DOHH2 (cell line): Measurements from ENCODE around the gene NDFIP1.

Experiments used
- H3F3A ChIP-seq: fragments of 200-600 bp; sonication (generic), shearing (Covaris generic); 2 replicates; pipeline ENCODE4 v1.6.0; 2016; ENCODE audit warnings: antibody characterized with exemption, mild to moderate bottlenecking; ENCODE audit not compliant: control insufficient read depth, insufficient read depth
- H3K27ac ChIP-seq: fragments of 200-600 bp; sonication (generic); 2 replicates; pipeline ENCODE4 v1.5.1; 2014; ENCODE audit warnings: low read depth, mild to moderate bottlenecking, low read length, moderate library complexity
- H3K27me3 ChIP-seq: fragments of 200-600 bp; sonication (generic); 2 replicates; pipeline ENCODE4 v1.6.1; 2014; ENCODE audit warnings: mild to moderate bottlenecking, low read length, mixed read lengths; ENCODE audit not compliant: control insufficient read depth
- H3K36me3 ChIP-seq: fragments of 200-600 bp; sonication (generic); 2 replicates; pipeline ENCODE4 v1.6.1; 2014; ENCODE audit warnings: mild to moderate bottlenecking, low read length, moderate library complexity, mixed read lengths; ENCODE audit not compliant: control insufficient read depth
- H3K4me1 ChIP-seq: fragments of 200-600 bp; sonication (generic); 2 replicates; pipeline ENCODE4 v1.6.1; 2014; ENCODE audit warnings: mild to moderate bottlenecking, low read length, mixed read lengths; ENCODE audit not compliant: control insufficient read depth
- H3K4me2 ChIP-seq: fragments of 200-600 bp; sonication (generic); 2 replicates; pipeline ENCODE4 v1.6.0; 2014; ENCODE audit warnings: mild to moderate bottlenecking, low read length, moderate library complexity
- H3K4me3 ChIP-seq: fragments of 200-600 bp; sonication (generic); 2 replicates; pipeline ENCODE4 v1.5.1; 2014; ENCODE audit warnings: mild to moderate bottlenecking, low read length, mixed read lengths
- H3K79me2 ChIP-seq: fragments of 200-600 bp; sonication (generic); 2 replicates; pipeline ENCODE4 v1.6.1; 2014; ENCODE audit warnings: mild to moderate bottlenecking, low read length, mixed read lengths; ENCODE audit not compliant: control insufficient read depth
- H3K9me2 ChIP-seq: fragments of 200-600 bp; sonication (generic); replicated peaks from 2 replicates; pipeline ENCODE4 v1.6.1; 2014; ENCODE audit warnings: mild to moderate bottlenecking, low read length, mixed read lengths; ENCODE audit not compliant: control insufficient read depth
- H3K9me3 ChIP-seq: fragments of 200-600 bp; sonication (generic); 2 replicates; pipeline ENCODE4 v1.6.1; 2014; ENCODE audit warnings: antibody characterized with exemption, low read length, mixed read lengths; ENCODE audit not compliant: control insufficient read depth, insufficient read depth
- H4K20me1 ChIP-seq: fragments of 200-600 bp; sonication (generic); 2 replicates; pipeline ENCODE4 v1.6.0; 2014; ENCODE audit warnings: low read depth, mild to moderate bottlenecking, antibody characterized with exemption, low read length, moderate library complexity; ENCODE audit not compliant: control insufficient read depth, insufficient read depth
- EZH2phosphoT487 ChIP-seq: fragments of 200-600 bp; sonication (generic); IDR thresholded peaks from 2 replicates; pipeline ENCODE4 v1.6.1; 2017; ENCODE audit warnings: borderline replicate concordance, mild to moderate bottlenecking, antibody characterized with exemption, low read length, moderate library complexity, mixed read lengths
- TF ChIP-seq, protein P1 (sequence below): fragments of 200-600 bp; sonication (generic); IDR thresholded peaks from one replicate; pipeline ENCODE4 v1.5.1; 2014; ENCODE audit warnings: antibody characterized with exemption, mild to moderate bottlenecking, low read depth, low read length; ENCODE audit not compliant: poor library complexity, severe bottlenecking

NDFIP1 gene

DNA sequence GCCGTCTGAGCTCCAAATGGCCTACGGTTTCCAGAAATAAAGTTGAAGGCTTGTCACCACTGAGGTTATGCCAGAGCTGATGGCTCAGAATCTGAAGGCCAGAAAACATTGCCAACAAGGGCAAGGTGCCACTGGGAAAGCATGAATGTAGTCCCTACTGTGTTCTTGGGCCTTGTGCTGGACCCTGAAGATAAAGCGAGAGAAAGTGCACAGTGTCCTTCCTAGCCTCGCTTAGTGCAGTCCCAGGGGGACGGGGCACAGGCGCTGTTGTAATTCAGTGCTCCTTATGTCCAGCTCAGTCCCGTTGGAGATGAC lies 84.5 kb downstream of the NDFIP1 start:
- no peak for TF ChIP-seq EZH2phosphoT487
- TF ChIP-seq, protein P1, sequence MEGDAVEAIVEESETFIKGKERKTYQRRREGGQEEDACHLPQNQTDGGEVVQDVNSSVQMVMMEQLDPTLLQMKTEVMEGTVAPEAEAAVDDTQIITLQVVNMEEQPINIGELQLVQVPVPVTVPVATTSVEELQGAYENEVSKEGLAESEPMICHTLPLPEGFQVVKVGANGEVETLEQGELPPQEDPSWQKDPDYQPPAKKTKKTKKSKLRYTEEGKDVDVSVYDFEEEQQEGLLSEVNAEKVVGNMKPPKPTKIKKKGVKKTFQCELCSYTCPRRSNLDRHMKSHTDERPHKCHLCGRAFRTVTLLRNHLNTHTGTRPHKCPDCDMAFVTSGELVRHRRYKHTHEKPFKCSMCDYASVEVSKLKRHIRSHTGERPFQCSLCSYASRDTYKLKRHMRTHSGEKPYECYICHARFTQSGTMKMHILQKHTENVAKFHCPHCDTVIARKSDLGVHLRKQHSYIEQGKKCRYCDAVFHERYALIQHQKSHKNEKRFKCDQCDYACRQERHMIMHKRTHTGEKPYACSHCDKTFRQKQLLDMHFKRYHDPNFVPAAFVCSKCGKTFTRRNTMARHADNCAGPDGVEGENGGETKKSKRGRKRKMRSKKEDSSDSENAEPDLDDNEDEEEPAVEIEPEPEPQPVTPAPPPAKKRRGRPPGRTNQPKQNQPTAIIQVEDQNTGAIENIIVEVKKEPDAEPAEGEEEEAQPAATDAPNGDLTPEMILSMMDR = no peak
- Histone ChIP-seq H4K20me1 (no peaks in the 10 kb centered on the region), H3F3A (no peaks in the 10 kb centered on the region), H3K4me3 (no peak overlapping the region), H3K36me3 (no peaks in the 10 kb centered on the region), H3K79me2 (no peaks in the 10 kb centered on the region), H3K27me3 (no peaks in the 10 kb centered on the region), H3K4me1 (no peaks in the 10 kb centered on the region), H3K9me3 (no peaks in the 10 kb centered on the region), H3K4me2 (no peak overlapping the region), H3K27ac (no peak overlapping the region), H3K9me2 (no peaks in the 10 kb centered on the region)

DNA sequence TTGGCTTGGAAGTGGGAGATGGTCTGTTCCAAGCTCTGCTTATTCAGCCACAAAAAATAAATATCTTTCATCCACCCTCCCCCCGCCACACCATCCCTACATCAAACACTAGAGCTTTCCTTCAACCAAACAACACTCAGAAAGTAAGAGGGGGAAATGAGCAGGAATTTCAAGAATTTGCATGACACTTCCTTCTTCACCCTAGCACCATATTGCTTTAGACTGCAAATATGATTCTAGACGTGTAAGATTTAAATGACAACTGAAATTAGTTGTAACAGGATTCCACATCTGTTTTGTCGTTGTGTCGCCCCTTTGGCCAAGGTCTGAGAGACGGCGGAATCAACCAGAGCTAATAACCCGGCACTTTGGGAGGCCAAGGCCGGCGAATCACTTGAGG lies 88.5 kb downstream of the NDFIP1 start:
- H3K9me3 ChIP-seq = no peaks in the 10 kb centered on the region
- H3K79me2 ChIP-seq = no peaks in the 10 kb centered on the region
- no peaks in the 10 kb centered on the region for H3K9me2 ChIP-seq
- no peak overlapping the region for H3K4me2 ChIP-seq
- no peak overlapping the region for H3K4me3 ChIP-seq
- H3K4me1 ChIP-seq = no peaks in the 10 kb centered on the region
- no peak for TF ChIP-seq EZH2phosphoT487
- TF ChIP-seq, protein P1 = no peak
- H4K20me1 ChIP-seq = no peaks in the 10 kb centered on the region
- no peak overlapping the region for H3K27ac ChIP-seq
- H3F3A ChIP-seq = no peaks in the 10 kb centered on the region
- peaks cover 3% of the 10 kb centered on the region; the same call in 1 of the 2 replicates for H3K27me3 ChIP-seq
- H3K36me3 ChIP-seq = no peaks in the 10 kb centered on the region

DNA sequence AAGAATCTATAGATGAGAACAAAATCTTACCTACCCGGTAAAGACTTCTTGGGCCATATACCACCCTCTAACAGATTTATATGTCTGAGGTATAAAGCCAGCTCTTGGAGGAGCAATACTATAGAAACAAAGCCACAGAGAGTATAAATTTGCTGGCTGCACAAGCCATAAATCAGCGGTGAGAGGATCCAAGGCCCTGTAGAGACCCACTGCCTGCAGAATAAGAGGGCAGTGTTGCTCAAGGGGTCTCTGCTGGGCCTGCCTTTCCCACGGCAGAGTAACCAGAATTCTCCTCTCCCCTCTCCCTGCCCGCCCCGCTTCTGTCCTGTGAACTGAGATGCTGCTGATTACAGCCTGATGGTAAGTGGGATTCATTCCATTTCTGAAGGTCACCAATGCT lies 89.2 kb downstream of the NDFIP1 start:
- no peaks in the 10 kb centered on the region for H3F3A ChIP-seq
- no peak overlapping the region for H3K4me3 ChIP-seq
- no peaks in the 10 kb centered on the region for H3K9me2 ChIP-seq
- H3K9me3 ChIP-seq = no peaks in the 10 kb centered on the region
- H3K79me2 ChIP-seq = no peaks in the 10 kb centered on the region
- peaks cover 3% of the 10 kb centered on the region; the same call in 1 of the 2 replicates for H3K27me3 ChIP-seq
- no peaks in the 10 kb centered on the region for H3K36me3 ChIP-seq
- H4K20me1 ChIP-seq = no peaks in the 10 kb centered on the region
- H3K27ac ChIP-seq = no peak overlapping the region
- no peaks in the 10 kb centered on the region for H3K4me1 ChIP-seq
- no peak overlapping the region for H3K4me2 ChIP-seq
- TF ChIP-seq, protein P1 = no peak
- TF ChIP-seq EZH2phosphoT487 = no peak

DNA sequence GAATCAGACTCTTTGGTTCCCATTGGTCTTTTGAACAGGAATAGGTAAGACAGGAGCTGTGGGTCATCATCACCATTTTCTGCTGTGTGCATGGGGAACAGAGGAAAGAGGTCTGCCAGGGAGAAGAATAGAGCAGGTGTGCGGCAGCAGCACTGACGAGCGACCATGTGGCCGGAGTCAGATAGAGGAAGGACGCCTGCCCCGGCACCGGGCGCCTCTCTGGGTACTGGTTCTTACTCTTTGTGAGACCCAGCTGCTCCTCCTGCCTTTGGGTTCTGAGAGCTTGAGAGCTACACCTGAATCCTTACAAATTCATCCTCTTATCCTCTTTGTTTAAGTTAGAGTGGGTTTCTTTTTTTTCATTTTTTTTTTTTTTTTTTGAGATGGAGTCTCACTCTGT lies 90.8 kb downstream of the NDFIP1 start:
- Histone ChIP-seq H3K27me3 (peaks cover 7% of the 10 kb centered on the region), H3K27ac (no peak overlapping the region), H3F3A (no peaks in the 10 kb centered on the region), H3K9me2 (no peaks in the 10 kb centered on the region), H3K36me3 (no peaks in the 10 kb centered on the region), H4K20me1 (no peaks in the 10 kb centered on the region), H3K4me2 (no peak overlapping the region), H3K4me1 (no peaks in the 10 kb centered on the region), H3K79me2 (no peaks in the 10 kb centered on the region), H3K9me3 (no peaks in the 10 kb centered on the region), H3K4me3 (no peak overlapping the region)
- no peak for TF ChIP-seq EZH2phosphoT487
- TF ChIP-seq, protein P1 = no peak
